GM12873 (cell line): ENCODE measurements around the gene MGAT4A.

ENCODE experiments used
- CTCF ChIP-seq: IDR thresholded peaks from 2 replicates; pipeline ENCODE4 v1.5.1; 2012; ENCODE audit warnings: low read depth, mild to moderate bottlenecking, moderate library complexity, low read length, control low read depth; ENCODE audit not compliant: insufficient read depth; ENCODE audit errors: missing control alignments

MGAT4A gene

DNA sequence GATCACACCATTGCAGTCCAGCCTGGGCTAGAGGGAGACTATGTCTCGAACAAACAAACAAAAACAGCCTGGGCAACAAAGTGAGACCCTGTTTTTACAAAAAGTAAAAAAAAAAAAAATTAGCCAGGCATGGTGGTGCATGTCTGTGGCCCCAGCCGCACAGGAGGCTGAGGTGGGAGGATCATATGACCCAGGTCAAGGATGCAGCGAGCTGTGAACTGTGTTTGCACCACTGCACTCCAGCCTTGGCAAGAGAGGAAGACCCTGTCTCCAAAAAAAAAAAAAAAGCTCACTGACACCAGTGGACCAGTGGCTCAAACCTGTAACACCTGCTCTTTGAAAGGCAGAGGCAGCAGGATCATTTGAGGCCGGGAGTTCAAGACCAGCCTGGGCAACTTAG lies 82.5 kb downstream of the MGAT4A start:
- no peak for TF ChIP-seq CTCF

GRCh38 chr2:98647636-98648035 lies 83.3 kb downstream of the MGAT4A start:
- no peak for TF ChIP-seq CTCF

- no peak for TF ChIP-seq CTCF
Observed at GRCh38 chr2:98643496-98644100, 87.3 kb downstream of the MGAT4A start.

- TF ChIP-seq CTCF: no peak
Observed at GRCh38 chr2:98637401-98638147, 93.4 kb downstream of the MGAT4A start.

DNA sequence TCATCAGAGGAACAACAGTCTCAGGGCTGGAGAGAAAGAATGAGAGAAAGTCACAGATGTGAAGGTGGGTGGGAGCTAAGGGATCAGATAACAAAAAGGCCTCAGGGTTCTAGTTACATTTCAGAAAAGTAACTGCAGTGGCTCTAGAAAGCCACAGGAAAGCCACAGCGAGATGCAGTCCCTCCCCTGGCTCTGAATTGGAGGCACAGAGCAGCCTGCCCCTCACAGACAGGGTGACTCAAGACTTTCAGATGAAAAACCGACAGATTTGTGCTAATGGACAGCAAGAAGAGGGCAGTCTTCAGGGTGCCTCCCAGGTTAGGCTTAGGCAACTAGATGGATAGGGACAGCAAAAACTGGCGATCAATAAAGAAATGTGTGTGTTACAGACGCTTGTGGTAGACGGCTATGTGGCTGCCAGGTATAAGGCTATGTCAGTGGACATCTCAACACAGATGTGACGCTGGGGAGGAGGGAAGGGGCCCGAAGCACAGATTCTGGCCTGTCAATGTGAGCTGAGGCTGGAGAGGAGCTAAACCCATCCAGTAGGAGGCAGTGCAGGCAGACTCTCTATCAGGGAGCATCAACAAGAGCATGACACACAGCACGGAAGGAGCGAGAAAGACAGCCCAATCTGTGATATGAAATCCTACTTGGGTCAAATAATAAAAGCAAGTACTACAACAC lies 96.4 kb downstream of the MGAT4A start:
- TF ChIP-seq CTCF: peak; percentile 62

- TF ChIP-seq CTCF: no peak
Observed at GRCh38 chr2:98632351-98632750, 98.6 kb downstream of the MGAT4A start.

DNA sequence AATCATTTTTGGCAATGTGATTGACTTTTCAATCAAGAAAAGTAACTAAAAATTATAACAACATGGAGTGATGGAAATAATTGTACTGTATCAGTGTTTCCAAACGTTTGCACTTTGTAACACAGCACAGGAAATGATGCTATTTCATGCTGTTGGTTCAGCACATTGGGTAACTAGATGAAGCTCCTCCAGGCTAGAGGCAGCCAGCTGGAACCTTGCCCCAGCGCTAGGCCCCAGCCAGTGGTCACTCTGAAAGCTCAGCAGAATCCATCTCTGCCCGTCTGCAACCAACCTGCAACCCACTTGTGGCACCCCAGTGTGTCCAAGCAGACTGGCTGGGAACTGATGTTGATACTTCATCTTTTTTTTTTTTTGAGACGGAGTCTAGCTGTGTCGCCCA lies 107.3 kb downstream of the MGAT4A start:
- TF ChIP-seq CTCF: no peak
